Kidney (tissue), 14 donors: Measurements from ENCODE around the gene IL32. TPM values are rescaled to one million over a fixed set of nuclear protein-coding genes. Genes with fewer than 3 reads are reported as not detected.

ENCODE experiments used
- DNase-seq, 5 donors: peaks; one replicate each; pipeline ENCODE4 v3.0.0-alpha.2; 2013 to 2020
- FAIRE-seq: peaks from 2 replicates; lab custom pipeline; 2012; peaks lifted over from hg19 to GRCh38; lab: Jason Lieb, UNC
- H3K27ac ChIP-seq, 2 donors: one replicate each; pipeline ENCODE4 v1.7.0; 2013; ENCODE audit warnings: low read depth in 2 of 2, low read length in 2 of 2, inconsistent platforms in 1 of 2
- H3K27me3 ChIP-seq: one replicate; pipeline ENCODE4 v1.7.1; 2013; ENCODE audit warnings: low read length, inconsistent platforms; ENCODE audit not compliant: control insufficient read depth, insufficient read depth
- H3K36me3 ChIP-seq, 3 donors: one replicate each; pipeline versions ENCODE4 v1.7.0 to v1.7.1; 2013; ENCODE audit warnings: low read length in 3 of 3, control low read depth in 1 of 3, inconsistent platforms in 1 of 3; ENCODE audit not compliant: insufficient read depth in 3 of 3, control insufficient read depth in 2 of 3
- H3K4me1 ChIP-seq, 3 donors: one replicate each; pipeline versions ENCODE4 v1.7.0 to v1.7.1; 2013; ENCODE audit warnings: low read length in 3 of 3, inconsistent platforms in 1 of 3, low read depth in 1 of 3; ENCODE audit not compliant: control insufficient read depth in 2 of 3, insufficient read depth in 2 of 3
- H3K4me3 ChIP-seq, 3 donors: one replicate each; pipeline versions ENCODE4 v1.7.0 to v1.8.1; 2013; ENCODE audit warnings: low read length in 3 of 3, control low read depth in 1 of 3, inconsistent platforms in 1 of 3
- H3K9ac ChIP-seq, 3 donors: one replicate each; pipeline versions ENCODE4 v1.7.0 to v1.7.1; 2013; ENCODE audit warnings: low read length in 3 of 3, control low read depth in 1 of 3, inconsistent platforms in 1 of 3
- H3K9me3 ChIP-seq, 3 donors: one replicate each; pipeline versions ENCODE4 v1.7.0 to v1.7.1; 2013; ENCODE audit warnings: low read length in 3 of 3, control low read depth in 1 of 3, inconsistent platforms in 1 of 3; ENCODE audit not compliant: control insufficient read depth in 2 of 3, insufficient read depth in 1 of 3
- CTCF ChIP-seq: IDR thresholded peaks from 3 replicates; pipeline ENCODE4 v1.5.1; 2012; ENCODE audit warnings: mild to moderate bottlenecking, moderate library complexity, borderline replicate concordance; ENCODE audit not compliant: insufficient read depth; ENCODE audit errors: extremely low read depth
- intact Hi-C: fragments of 100-400 bp; cut with DNase I; formaldehyde crosslinking; loops from one replicate; pipeline ENCODE4 v1.11.1; 2022
- polyA plus RNA-seq: library from polyadenylated mRNA; stranded (reverse); fragments of 350-450 nt; fragmentation: Illumina TruSeq; extraction: RNeasy Lipid Tissue Mini Kit (QIAGEN cat#74804); gene quantifications from one replicate; pipeline ENCODE4 v1.2.3, GENCODE V29; 2014; ENCODE audit warnings: low read depth, low replicate concordance; ENCODE audit not compliant: insufficient read depth
- total RNA-seq: library from RNA; stranded (reverse); fragmentation: NEBNext Ultra II Directional; extraction: Animal tissue kit (Norgen Biotek cat#: 25700); gene quantifications from one replicate; pipeline ENCODE4 v1.2.1, GENCODE V29; 2021
- donor health status: control.
- donor health status: control.
- donor health status: control.
- donor health status: control.
- donor health status: control.
- donor health status: DM: yes; HTN: yes; CAD: no.
- donor health status: Normal renal cell carcinoma (clear cell type).

Gene IL32
- total and polyA plus RNA-seq, 2 donors from 2014 or later: 181 to 495 TPM

- Histone ChIP-seq H3K36me3 (no peaks in the 10 kb centered on the region), H3K9ac (no peak overlapping the region), H3K4me3 (no peak overlapping the region), H3K27ac (no peak overlapping the region), H3K9me3 (no peaks in the 10 kb centered on the region), H3K27me3 (no peaks in the 10 kb centered on the region), H3K4me1 (peaks cover 0 to 9% (median 0%) of the 10 kb centered on the region in 3 donors)
- intact Hi-C loops: no loop called here
- peak in 1 of 5 donors; percentile 31 for DNase-seq
- TF ChIP-seq CTCF: no peak
- FAIRE-seq: no peak
Observed at GRCh38 chr16:3096362-3096761, 30.9 kb downstream of the IL32 start.

DNA sequence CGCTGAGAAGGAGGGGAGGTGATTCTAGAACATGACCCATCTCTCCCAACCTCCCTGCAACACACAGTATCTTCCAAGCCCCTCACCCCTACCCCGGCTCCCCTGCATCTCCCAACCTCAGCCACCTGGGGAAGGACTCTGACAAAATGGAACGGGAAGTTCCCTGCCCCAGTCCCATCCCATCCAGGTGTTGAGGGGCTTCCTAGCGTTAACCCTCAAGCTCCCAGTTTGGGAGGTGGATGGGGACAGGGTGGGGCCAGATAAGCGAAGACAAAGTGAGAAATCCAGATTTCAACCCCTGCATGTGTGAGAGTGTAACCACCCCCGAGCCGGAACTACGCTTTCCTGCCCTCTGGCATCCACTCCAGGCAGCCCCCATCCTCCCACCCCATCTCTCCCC, 31.8 kb downstream of the IL32 start:
- Histone ChIP-seq H3K4me3 (no peak overlapping the region), H3K9me3 (no peaks in the 10 kb centered on the region), H3K4me1 (peaks cover 0 to 9% (median 0%) of the 10 kb centered on the region in 3 donors), H3K27me3 (no peaks in the 10 kb centered on the region), H3K36me3 (no peaks in the 10 kb centered on the region), H3K27ac (no peak overlapping the region), H3K9ac (no peak overlapping the region)
- DNase-seq (peak in 2 of 5 donors; percentile 43 to 61), FAIRE-seq (no peak)
- intact Hi-C loops: no loop called here
- no peak for TF ChIP-seq CTCF

- Histone ChIP-seq H3K9me3 (no peaks in the 10 kb centered on the region), H3K36me3 (no peaks in the 10 kb centered on the region), H3K4me1 (peaks cover 0 to 9% (median 0%) of the 10 kb centered on the region in 3 donors), H3K9ac (no peak within 1 kb of the TSS), H3K27ac (no peak within 1 kb of the TSS), H3K27me3 (no peaks in the 10 kb centered on the region), H3K4me3 (peak within 1 kb of the TSS in 2 of 3 donors; percentile 13 to 32)
- no peak for TF ChIP-seq CTCF
- DNase-seq (no peak), FAIRE-seq (no peak)
- intact Hi-C loops: no loop called here
Observed at GRCh38 chr16:3098459-3099394, 33.3 kb downstream of the IL32 start, which contains the start of gene ZSCAN10. ZSCAN10 (minus strand) TSS chr16:3099294; CDS start chr16:3092937, 6,357 bp downstream.
